Keratinocyte (primary cell): ENCODE results near the gene ZNF428. TPM values are rescaled to one million over a fixed set of nuclear protein-coding genes. Genes with fewer than 3 reads are reported as not detected.
A peak's percentile ranks its signal among the peaks of the same experiment; 100 is the strongest.

Experiments
- DNase-seq: peaks from one replicate; pipeline ENCODE4 v3.0.0-alpha.2; 2011; ENCODE audit warnings: low read depth, missing footprints, low spot score
- FAIRE-seq: peaks from 2 replicates; lab custom pipeline; 2011; peaks lifted over from hg19 to GRCh38; lab: Jason Lieb, UNC
- H2AFZ ChIP-seq: 2 replicates; pipeline ENCODE4 v1.6.0; 2012; ENCODE audit warnings: low read length, control low read depth, inconsistent platforms; ENCODE audit not compliant: control insufficient read depth
- H3K27ac ChIP-seq: 2 replicates; pipeline ENCODE4 v1.5.1; 2011; ENCODE audit warnings: low read length; ENCODE audit not compliant: control insufficient read depth, insufficient read depth
- H3K27me3 ChIP-seq: 3 replicates; pipeline ENCODE4 v1.6.0; 2011; ENCODE audit warnings: low read length; ENCODE audit not compliant: control insufficient read depth, insufficient read depth; ENCODE audit errors: extremely low read depth
- H3K36me3 ChIP-seq, 2 experiments: 2 replicates in 1 of 2; 3 replicates in 1 of 2; pipeline ENCODE4 v1.5.1; 2011; ENCODE audit warnings: low read length in 2 of 2, mild to moderate bottlenecking in 1 of 2; ENCODE audit not compliant: control insufficient read depth in 2 of 2, insufficient read depth in 2 of 2; ENCODE audit errors: extremely low read depth in 1 of 2
- H3K4me1 ChIP-seq: 3 replicates; pipeline ENCODE4 v1.5.1; 2011; ENCODE audit warnings: low read length; ENCODE audit not compliant: control insufficient read depth, insufficient read depth; ENCODE audit errors: extremely low read depth
- H3K4me2 ChIP-seq: 3 replicates; pipeline ENCODE4 v1.6.0; 2011; ENCODE audit warnings: low read depth, low read length; ENCODE audit not compliant: control insufficient read depth, insufficient read depth; ENCODE audit errors: extremely low read depth
- H3K4me3 ChIP-seq, 3 experiments: fragments of 200-600 bp in 1 of 3; sonication (generic) in 1 of 3; 2 replicates in 2 of 3; 3 replicates in 1 of 3; pipeline ENCODE4 v1.5.1; 2011 to 2016; ENCODE audit warnings: low read length in 3 of 3, mild to moderate bottlenecking in 3 of 3, control low read depth in 2 of 3, inconsistent platforms in 1 of 3, low read depth in 1 of 3, mixed read lengths in 1 of 3, mixed run types in 1 of 3, moderate library complexity in 1 of 3; ENCODE audit not compliant: control insufficient read depth in 2 of 3, insufficient read depth in 2 of 3; ENCODE audit errors: extremely low read depth in 1 of 3
- H3K79me2 ChIP-seq: 2 replicates; pipeline ENCODE4 v1.6.0; 2012; ENCODE audit warnings: low read length; ENCODE audit not compliant: control insufficient read depth, insufficient read depth
- H3K9ac ChIP-seq: 3 replicates; pipeline ENCODE4 v1.6.0; 2011; ENCODE audit warnings: low read length; ENCODE audit not compliant: control insufficient read depth, insufficient read depth; ENCODE audit errors: extremely low read depth
- H3K9me1 ChIP-seq: 3 replicates; pipeline ENCODE4 v1.6.0; 2011; ENCODE audit warnings: low read length; ENCODE audit not compliant: control insufficient read depth, insufficient read depth; ENCODE audit errors: extremely low read depth
- H3K9me3 ChIP-seq: 2 replicates; pipeline ENCODE4 v1.5.1; 2012; ENCODE audit warnings: low read depth, low read length; ENCODE audit not compliant: control insufficient read depth
- H4K20me1 ChIP-seq: 3 replicates; pipeline ENCODE4 v1.6.0; 2011; ENCODE audit warnings: low read length; ENCODE audit not compliant: control insufficient read depth, insufficient read depth; ENCODE audit errors: extremely low read depth
- EZH2 ChIP-seq: IDR thresholded peaks from one replicate; pipeline ENCODE4 v1.6.1; 2012; ENCODE audit warnings: inconsistent platforms, mild to moderate bottlenecking, low read length, moderate library complexity
- dilution Hi-C: fragments of 300-500 bp; cut with MboI; formaldehyde crosslinking; loops from one replicate; pipeline ENCODE4 v1.7.0; 2020; ENCODE audit warnings: low sequenced_read_pairs; ENCODE audit not compliant: extremely low pct_ligation_motif_present
- polyA plus RNA-seq, 5 experiments: library from polyadenylated mRNA; depleted of rRNA in 3 of 5; stranded (reverse) in 3 of 5; stranded (forward) in 1 of 5; unstranded in 1 of 5; fragments of >200 nt; gene quantifications; 1 replicate in 1 of 5; 2 replicates in 3 of 5; 3 replicates in 1 of 5; pipeline versions ENCODE4 v1.2.1 to v1.2.3, GENCODE V29; 2011 to 2012; ENCODE audit warnings: missing spikeins in 2 of 5, low read depth in 1 of 5, low replicate concordance in 1 of 5
- TF ChIP-seq, protein P1 (sequence below), 3 experiments: IDR thresholded peaks in 1 of 3; conservative IDR thresholded peaks in 1 of 3; optimal IDR thresholded peaks in 1 of 3; 2 replicates in 2 of 3; 3 replicates in 1 of 3; pipeline versions ENCODE3 to v1.5.1; 2011; ENCODE audit warnings: low read length in 3 of 3, mild to moderate bottlenecking in 3 of 3, moderate library complexity in 2 of 3, control low read depth in 1 of 3, inconsistent platforms in 1 of 3; ENCODE audit not compliant: insufficient read depth in 2 of 3; ENCODE audit errors: extremely low read depth in 1 of 3

Gene ZNF428
- polyA plus RNA-seq, 1 donor (not counting 4 experiments of a cell fraction or from before 2014, with no cell fraction given), result 13.9 TPM

DNA sequence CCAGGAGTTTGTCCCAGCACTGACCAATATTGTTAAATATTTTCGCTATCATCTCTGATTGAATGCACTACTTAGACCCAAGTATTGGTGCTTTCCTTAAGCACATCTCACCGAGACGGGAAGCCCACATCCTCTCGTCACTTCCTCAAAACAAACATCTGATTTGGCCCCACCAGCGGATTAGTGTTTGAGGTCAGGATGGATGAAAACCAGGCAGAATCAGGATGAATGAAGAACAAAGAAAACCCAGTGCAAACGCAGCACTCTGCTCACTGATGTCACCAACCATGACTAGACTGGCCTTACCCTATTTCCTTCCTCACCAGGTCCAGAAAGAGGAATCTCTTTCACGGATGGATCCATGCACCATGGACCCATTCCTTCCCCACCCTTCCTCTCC, 44.6 kb upstream of the ZNF428 start:
- H3K27me3 ChIP-seq, result no peaks in the 10 kb centered on the region
- H3K4me2 ChIP-seq, result no peak overlapping the region
- H4K20me1 ChIP-seq, result peaks cover 8% of the 10 kb centered on the region
- TF ChIP-seq, protein P1, sequence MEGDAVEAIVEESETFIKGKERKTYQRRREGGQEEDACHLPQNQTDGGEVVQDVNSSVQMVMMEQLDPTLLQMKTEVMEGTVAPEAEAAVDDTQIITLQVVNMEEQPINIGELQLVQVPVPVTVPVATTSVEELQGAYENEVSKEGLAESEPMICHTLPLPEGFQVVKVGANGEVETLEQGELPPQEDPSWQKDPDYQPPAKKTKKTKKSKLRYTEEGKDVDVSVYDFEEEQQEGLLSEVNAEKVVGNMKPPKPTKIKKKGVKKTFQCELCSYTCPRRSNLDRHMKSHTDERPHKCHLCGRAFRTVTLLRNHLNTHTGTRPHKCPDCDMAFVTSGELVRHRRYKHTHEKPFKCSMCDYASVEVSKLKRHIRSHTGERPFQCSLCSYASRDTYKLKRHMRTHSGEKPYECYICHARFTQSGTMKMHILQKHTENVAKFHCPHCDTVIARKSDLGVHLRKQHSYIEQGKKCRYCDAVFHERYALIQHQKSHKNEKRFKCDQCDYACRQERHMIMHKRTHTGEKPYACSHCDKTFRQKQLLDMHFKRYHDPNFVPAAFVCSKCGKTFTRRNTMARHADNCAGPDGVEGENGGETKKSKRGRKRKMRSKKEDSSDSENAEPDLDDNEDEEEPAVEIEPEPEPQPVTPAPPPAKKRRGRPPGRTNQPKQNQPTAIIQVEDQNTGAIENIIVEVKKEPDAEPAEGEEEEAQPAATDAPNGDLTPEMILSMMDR (optimal IDR thresholded peaks at IDR 0.05 in 1 of 3, IDR thresholded peaks at IDR 0.05 in 1 of 3, conservative IDR thresholded peaks at IDR 0.05 in 1 of 3; ENCODE audit: extremely low read depth in 1 of 3, insufficient read depth in 2 of 3, low read length in 3 of 3), result no peak
- TF ChIP-seq EZH2, result no peak
- no peak for FAIRE-seq
- peaks cover 39% of the 10 kb centered on the region for H3K79me2 ChIP-seq
- H3K9ac ChIP-seq, result no peak overlapping the region
- H3K9me3 ChIP-seq, result no peaks in the 10 kb centered on the region
- no peak overlapping the region for H3K27ac ChIP-seq
- peaks cover 6% of the 10 kb centered on the region for H3K4me1 ChIP-seq
- H3K9me1 ChIP-seq, result no peaks in the 10 kb centered on the region
- dilution Hi-C loops, result no loop called here
- DNase-seq, result no peak
- H3K36me3 ChIP-seq, result peaks cover 37 to 46% of the 10 kb centered on the region in 2 experiments
- no peak overlapping the region for H2AFZ ChIP-seq
- no peak overlapping the region for H3K4me3 ChIP-seq

DNA sequence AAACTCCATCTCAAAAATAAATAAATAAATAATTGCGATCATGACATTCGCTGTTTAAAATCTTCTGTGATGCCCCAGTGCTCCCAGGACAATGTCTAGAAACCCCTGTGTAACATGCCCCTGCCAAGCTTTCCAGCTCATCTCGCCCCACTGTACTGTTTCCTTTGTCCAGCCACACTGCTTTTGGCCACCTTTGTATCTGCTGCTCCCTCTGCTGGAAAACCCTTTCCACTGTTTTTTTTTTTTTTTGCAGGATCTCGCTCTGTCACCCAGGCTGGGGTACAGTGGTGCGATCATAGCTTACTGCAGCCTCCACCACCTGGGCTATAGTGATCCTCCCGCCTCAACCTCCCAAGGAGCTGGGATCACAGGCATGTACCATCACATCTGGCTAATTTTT, 43.1 kb upstream of the ZNF428 start:
- H3K4me2 ChIP-seq, result no peak overlapping the region
- no peak for TF ChIP-seq EZH2
- TF ChIP-seq, protein P1 (optimal IDR thresholded peaks at IDR 0.05 in 1 of 3, IDR thresholded peaks at IDR 0.05 in 1 of 3, conservative IDR thresholded peaks at IDR 0.05 in 1 of 3; ENCODE audit: extremely low read depth in 1 of 3, insufficient read depth in 2 of 3, low read length in 3 of 3), result peak; percentile 34 to 47 (median 42)
- no peaks in the 10 kb centered on the region for H3K27me3 ChIP-seq
- H3K27ac ChIP-seq, result no peak overlapping the region
- H2AFZ ChIP-seq, result no peak overlapping the region
- no peak for FAIRE-seq
- H3K36me3 ChIP-seq, result peaks cover 44 to 53% of the 10 kb centered on the region in 2 experiments
- H3K4me1 ChIP-seq, result peaks cover under 1% of the 10 kb centered on the region
- peaks cover 42% of the 10 kb centered on the region for H3K79me2 ChIP-seq
- dilution Hi-C loops, result no loop called here
- H3K9me1 ChIP-seq, result no peaks in the 10 kb centered on the region
- no peak for DNase-seq
- no peak overlapping the region for H3K4me3 ChIP-seq
- no peak overlapping the region for H3K9ac ChIP-seq
- peaks cover 2% of the 10 kb centered on the region for H4K20me1 ChIP-seq
- H3K9me3 ChIP-seq, result no peaks in the 10 kb centered on the region
